Measurements from ENCODE around the gene OR1E2.

Gene OR1E2

DNA sequence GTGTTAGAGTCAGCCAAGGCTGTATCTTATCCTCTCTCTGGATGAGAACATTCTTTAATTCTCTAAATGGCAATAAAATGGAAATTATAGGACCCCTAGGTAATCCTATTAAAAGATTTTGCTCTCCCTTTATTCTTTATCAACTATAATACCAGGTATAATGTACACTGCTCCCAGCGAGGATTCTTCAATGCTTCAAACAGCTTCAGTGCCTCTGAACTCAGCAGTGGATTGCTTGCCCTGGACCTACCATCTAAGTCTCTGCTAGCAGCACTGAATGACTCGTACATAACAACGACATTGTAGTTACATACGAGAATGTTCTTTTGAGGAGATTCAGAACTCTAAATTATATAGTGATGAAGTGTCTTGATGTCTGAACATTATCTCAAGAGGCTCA lies 43.9 kb downstream of the OR1E2 start:
- no peak for DNase-seq

DNA sequence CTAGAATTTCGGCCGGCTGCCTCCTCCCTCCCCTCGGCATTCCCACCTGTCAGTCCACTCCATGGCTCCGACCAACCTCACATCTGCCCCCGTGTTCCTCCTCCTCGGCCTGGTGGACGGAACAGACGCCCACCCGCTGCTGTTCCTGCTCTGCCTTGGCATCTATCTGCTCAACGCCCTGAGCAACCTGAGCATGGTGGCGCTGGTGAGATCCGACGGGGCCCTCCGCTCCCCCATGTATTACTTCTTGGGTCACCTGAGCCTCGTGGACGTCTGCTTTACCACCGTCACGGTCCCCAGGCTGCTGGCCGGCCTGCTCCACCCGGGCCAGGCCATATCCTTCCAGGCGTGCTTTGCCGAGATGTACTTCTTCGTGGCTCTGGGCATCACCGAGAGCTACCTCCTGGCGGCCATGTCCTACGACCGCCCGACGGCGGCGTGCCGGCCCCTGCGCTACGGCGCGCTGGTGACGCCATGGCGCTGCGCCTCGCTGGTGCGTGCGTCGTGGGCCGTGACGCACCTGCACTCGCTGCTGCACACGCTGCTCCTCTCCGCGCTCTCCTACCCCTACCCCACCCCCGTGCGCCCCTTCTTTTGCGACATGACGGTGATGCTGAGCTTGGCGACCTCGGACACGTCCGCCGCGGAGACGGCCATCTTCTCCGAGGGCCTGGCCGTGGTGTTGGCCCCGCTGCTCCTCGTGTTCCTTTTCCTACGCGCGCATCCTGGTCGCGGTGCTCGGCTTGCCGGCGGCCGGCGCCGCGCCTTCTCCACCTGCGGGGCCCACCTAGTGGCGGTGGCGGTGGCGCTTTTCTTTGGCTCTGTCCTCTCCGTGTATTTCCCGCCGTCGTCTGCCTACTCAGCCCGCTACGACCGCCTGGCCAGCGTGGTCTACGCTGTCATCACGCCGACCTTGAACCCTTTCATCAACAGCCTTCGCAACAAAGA lies 47.5 kb downstream of the OR1E2 start, which contains the start of gene OR3A2:
Gene OR3A2 (minus strand): TSS at position 440 of the 948 bp plus-strand sequence.
- DNase-seq: no peak
